ENCODE data around the gene DGCR2.

GRCh38 chr22:19044381-19044780 lies 77.8 kb downstream of the DGCR2 start:
- TF ChIP-seq CTCF (conservative IDR thresholded peaks at IDR 0.05; ENCODE audit: low read depth in 2 of 2) = no peak
- no peak for TF ChIP-seq EZH2phosphoT487 (IDR thresholded peaks at IDR 0.05; ENCODE audit: unreplicated experiment)
- no peak for TF ChIP-seq EZH2 (IDR thresholded peaks at IDR 0.05; ENCODE audit: low read depth, unreplicated experiment)
- no peak for TF ChIP-seq REST (IDR thresholded peaks at IDR 0.05; ENCODE audit: unreplicated experiment)
- no peak for TF ChIP-seq ETS1 (IDR thresholded peaks at IDR 0.05)
- TF ChIP-seq POLR2AphosphoS5 (IDR thresholded peaks at IDR 0.05; ENCODE audit: low read depth) = no peak
- no peak for TF ChIP-seq CREB1 (CRISPR knock-in tag; IDR thresholded peaks at IDR 0.05; ENCODE audit: low read depth)
- TF ChIP-seq STAT1 (IDR thresholded peaks at IDR 0.05; ENCODE audit: unreplicated experiment) = no peak
- no peak for TF ChIP-seq JUNB (IDR thresholded peaks at IDR 0.05; ENCODE audit: unreplicated experiment)
- TF ChIP-seq NANOG (IDR thresholded peaks at IDR 0.05; ENCODE audit: borderline replicate concordance) = no peak
- no peak for TF ChIP-seq ZNF462 (CRISPR knock-in tag; IDR thresholded peaks at IDR 0.05)
- no peak for TF ChIP-seq ZNF331 (CRISPR knock-in tag; IDR thresholded peaks at IDR 0.05; ENCODE audit: low read depth)
- TF ChIP-seq ZNF114 (CRISPR knock-in tag; IDR thresholded peaks at IDR 0.05) = no peak

All from GM23338 (cell line).